T-helper 2 cell treated with Interferon-gamma antibody and Interleukin-4, amounts not matched to agents 5 μg/mL and 100 μg/mL, for 36 hours (primary cell): ENCODE data around the gene SLC44A4.
"Not testable (repeated sequence)": the region's sequence is repeated elsewhere in the genome, so short reads cannot be mapped to it uniquely, and the experiment has no call there.

Experiments
- DNase-seq: peaks from one replicate; pipeline ENCODE4 v3.0.0; 2021; ENCODE audit warnings: low spot score
- H3K27ac Mint-ChIP-seq: one replicate; pipeline ENCODE4 v1.8.0; 2021; ENCODE audit warnings: mild to moderate bottlenecking, mixed read lengths
- H3K27me3 Mint-ChIP-seq: one replicate; pipeline ENCODE4 v1.8.0; 2021; ENCODE audit warnings: low read depth, mixed read lengths
- H3K36me3 Mint-ChIP-seq: one replicate; pipeline ENCODE4 v1.8.0; 2021; ENCODE audit warnings: low read depth, mixed read lengths
- H3K4me1 Mint-ChIP-seq: one replicate; pipeline ENCODE4 v1.8.0; 2021; ENCODE audit warnings: low read depth, mixed read lengths
- H3K4me3 Mint-ChIP-seq: one replicate; pipeline ENCODE4 v1.8.0; 2022; ENCODE audit warnings: mild to moderate bottlenecking, moderate library complexity, mixed read lengths
- H3K9me3 Mint-ChIP-seq: one replicate; pipeline ENCODE4 v1.8.0; 2021; ENCODE audit warnings: mixed read lengths

SLC44A4 gene

DNA sequence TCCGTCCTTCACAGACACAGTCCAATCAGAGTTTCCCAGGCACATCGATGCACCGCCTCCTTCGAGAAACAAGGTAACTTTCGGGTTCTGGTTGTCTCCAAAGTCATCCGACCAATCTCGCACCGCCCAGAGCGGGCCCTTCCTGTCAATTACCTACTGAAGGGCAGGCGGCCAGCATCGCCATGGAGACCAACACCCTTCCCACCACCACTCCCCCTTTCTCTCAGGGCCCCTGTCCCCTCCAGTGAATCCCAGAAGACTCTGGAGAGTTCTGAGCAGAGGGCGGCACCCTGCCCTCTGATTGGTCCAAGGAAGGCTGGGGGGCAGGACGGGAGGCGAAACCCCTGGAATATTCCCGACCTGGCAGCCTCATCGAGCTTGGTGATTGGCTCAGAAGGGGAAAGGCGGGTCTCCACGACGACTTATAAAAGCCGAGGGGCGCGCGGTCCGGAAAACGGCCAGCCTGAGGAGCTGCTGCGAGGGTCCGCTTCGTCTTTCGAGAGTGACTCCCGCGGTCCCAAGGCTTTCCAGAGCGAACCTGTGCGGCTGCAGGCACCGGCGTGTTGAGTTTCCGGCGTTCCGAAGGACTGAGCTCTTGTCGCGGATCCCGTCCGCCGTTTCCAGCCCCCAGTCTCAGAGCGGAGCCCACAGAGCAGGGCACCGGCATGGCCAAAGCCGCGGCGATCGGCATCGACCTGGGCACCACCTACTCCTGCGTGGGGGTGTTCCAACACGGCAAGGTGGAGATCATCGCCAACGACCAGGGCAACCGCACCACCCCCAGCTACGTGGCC lies 51.3 kb downstream of the SLC44A4 start, which contains the start of gene HSPA1B:
Gene HSPA1B (plus strand): TSS at position 453 of the 794 bp plus-strand sequence. CDS start 213 bp downstream, at position 666.
- Mint-ChIP-seq H3K4me1 (peaks cover 40% of the 10 kb centered on the region), H3K27ac (peak within 1 kb of the TSS; percentile 99)

DNA sequence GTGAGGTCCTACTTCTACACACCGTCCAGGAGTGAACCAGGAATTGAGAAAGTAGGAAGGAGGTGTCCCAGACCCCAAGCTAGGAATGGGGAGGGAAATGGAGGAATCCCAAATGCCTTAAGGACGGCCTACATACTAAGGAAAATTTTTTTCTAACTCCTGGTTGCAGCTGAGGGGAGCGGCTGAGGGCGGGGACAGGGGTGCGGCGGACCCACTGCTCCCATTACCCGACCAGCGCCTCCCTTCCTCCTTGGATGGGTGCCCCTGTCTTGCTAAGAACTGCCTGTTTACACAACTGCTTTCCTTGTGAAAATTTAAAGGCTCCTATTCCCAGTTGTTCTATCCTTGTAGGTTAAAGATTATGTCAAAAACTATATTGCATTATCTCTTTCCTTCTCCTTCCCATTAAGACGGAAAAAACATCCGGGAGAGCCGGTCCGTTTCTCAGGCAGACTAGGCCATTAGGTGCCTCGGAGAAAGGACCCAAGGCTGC lies 52.0 kb downstream of the SLC44A4 start:
- Mint-ChIP-seq H3K4me1 (peaks cover 40% of the 10 kb centered on the region), H3K9me3 (no peaks in the 10 kb centered on the region), H3K4me3 (peak overlapping the region; percentile 97)

More for the DNA sequence above, 51.3 kb downstream of the SLC44A4 start, which contains the start of gene HSPA1B:
- peak within 1 kb of the TSS; percentile 97 for H3K4me3 Mint-ChIP-seq
- no peaks in the 10 kb centered on the region for H3K27me3 Mint-ChIP-seq
- no peaks in the 10 kb centered on the region for H3K9me3 Mint-ChIP-seq
- peaks cover 13% of the 10 kb centered on the region for H3K36me3 Mint-ChIP-seq
- peak; percentile 98 for DNase-seq

DNA sequence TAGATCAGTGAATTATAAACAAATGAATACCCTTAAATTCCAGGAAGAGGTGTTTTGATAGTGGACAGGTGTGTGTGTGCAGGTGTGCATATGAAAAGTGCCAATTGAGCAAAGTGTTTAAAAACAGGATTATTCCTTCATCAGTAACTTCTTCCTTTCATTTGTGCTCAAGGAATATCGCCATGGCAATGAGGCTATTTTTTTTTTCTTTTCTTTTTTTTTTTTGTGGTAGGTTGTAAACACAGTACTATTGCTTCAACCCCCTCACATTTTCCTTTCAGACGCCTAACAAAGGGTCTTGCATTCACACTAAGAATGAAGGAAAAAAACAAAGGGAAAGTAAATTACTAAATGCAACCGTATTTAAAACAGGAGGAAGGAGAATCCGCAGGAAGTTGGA lies 53.2 kb downstream of the SLC44A4 start:
- peaks cover 37% of the 10 kb centered on the region for H3K4me1 Mint-ChIP-seq
- H3K36me3 Mint-ChIP-seq: peaks cover 7% of the 10 kb centered on the region
- no peak for DNase-seq
- H3K9me3 Mint-ChIP-seq: no peaks in the 10 kb centered on the region
- H3K27me3 Mint-ChIP-seq: no peaks in the 10 kb centered on the region
- H3K27ac Mint-ChIP-seq: peak overlapping the region; percentile 62
- peak overlapping the region; percentile 97 for H3K4me3 Mint-ChIP-seq

More for the DNA sequence above, 52.0 kb downstream of the SLC44A4 start:
- no peaks in the 10 kb centered on the region for H3K27me3 Mint-ChIP-seq
- H3K27ac Mint-ChIP-seq: peak overlapping the region; percentile 99
- no peak for DNase-seq
- peaks cover 13% of the 10 kb centered on the region for H3K36me3 Mint-ChIP-seq

DNA sequence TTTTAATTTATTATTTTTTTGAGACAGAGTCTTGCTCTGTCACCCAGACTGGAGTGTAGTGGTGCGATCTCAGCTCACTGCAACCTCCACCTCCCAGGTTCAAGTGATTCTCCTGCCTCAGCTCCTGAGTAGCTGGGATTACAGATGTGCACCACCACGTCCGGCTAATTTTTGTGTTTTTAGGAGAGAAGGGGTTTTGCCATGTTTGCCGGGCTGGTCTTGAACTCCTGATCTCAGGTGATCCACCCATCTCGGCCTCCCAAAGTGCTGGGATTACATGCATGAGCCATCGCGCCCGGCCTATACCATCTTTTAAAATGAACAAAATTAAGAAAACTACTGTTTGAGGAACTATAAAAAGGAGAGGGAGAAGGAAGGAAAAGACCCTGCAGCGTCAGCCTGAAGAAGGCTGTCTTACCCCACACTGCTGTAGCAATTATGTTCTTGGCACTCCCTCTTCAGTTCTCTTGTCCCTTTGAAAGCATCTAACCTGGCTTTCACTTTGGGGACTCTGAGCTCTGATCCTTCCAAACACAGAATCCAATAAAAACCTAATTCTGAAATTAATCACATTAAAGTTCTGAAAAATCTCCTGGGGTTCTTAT lies 55.1 kb downstream of the SLC44A4 start:
- DNase-seq, H3K27me3 Mint-ChIP-seq, H3K9me3 Mint-ChIP-seq, H3K36me3 Mint-ChIP-seq, H3K27ac Mint-ChIP-seq: not testable (repeated sequence)
- Mint-ChIP-seq H3K4me1 (peaks cover 40% of the 10 kb centered on the region), H3K4me3 (peak overlapping the region; percentile 16)

DNA sequence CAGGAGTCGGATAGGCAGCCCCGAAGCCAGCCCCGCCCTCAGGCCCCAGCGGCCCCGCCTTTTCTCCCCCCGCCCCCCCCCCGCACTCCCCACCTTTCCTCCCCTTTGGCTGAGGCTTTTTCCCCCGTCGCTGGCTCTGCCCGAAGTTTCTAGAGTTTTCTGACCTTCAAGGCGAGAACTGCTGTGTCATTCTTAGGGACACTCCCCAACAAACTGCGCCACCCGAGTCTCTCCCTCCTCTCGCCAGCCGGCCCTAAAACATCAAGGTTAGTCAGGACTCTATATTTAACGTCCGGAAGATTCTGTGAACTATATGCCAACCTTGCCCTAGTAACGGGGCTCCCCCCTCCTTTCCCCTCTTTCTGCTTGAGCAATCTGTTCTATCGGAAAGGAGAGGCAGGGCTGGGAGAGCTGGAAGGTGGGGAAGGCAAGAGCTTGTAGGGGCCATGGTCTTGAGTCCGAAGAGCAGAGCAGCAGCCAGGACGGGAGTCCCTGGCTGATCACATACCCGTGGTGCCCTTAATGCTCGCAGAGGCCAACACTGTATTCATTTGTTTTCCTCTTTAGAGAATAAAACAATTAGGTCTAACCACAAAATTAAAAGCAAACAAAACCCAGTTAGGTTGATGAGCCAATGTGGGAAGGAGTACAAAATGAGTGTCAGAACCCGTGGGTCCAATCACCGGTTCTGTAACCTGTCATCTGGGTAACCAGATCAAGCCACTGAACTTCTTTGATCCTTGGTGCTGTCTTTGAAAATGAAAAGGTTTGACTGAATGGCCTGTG lies 56.6 kb downstream of the SLC44A4 start:
- Mint-ChIP-seq H3K9me3 (no peaks in the 10 kb centered on the region), H3K27ac (peak overlapping the region; percentile 93), H3K4me1 (peaks cover 47% of the 10 kb centered on the region), H3K27me3 (no peaks in the 10 kb centered on the region), H3K36me3 (peaks cover 15% of the 10 kb centered on the region), H3K4me3 (peak overlapping the region; percentile 92)
- peak; percentile 72 for DNase-seq

DNA sequence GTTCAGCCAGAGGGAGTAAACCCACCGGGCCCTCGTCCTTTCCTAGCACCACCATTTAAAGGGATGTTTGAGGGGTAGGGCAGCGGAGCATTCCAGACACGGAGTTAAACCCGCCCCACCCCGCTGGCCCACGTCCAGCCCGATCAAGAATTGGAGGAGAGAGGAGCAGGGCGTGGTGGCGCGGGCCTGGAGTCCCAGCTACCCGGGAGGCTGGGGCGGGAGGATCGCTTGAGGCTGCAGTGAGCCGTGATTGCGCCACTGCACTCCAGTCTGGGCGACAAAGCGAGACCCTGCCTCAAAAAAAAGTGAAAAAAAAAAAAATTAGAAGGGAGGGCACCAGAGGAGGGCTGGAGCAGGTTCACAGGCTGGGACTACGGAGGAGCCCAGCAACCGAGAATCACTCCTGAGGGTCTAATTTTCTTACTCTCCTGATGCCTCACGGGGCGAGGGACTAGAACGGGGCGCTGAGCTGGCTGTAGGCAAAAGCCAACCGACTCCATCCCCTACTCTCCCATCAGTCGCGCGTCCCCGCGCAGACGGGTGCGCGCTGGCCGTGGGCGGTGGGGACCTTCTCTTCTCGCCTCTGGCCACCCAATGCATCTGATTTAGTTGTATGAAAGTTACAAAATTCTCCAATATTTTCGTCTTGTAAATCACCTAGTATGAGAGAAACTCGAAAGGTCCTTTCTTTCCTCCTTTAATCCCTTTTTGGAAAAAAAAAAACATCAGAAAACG lies 57.3 kb downstream of the SLC44A4 start:
- peak; percentile 77 for DNase-seq
- Mint-ChIP-seq H3K27ac (peak overlapping the region; percentile 93), H3K4me1 (peaks cover 40% of the 10 kb centered on the region), H3K9me3 (no peaks in the 10 kb centered on the region), H3K4me3 (peak overlapping the region; percentile 92), H3K27me3 (no peaks in the 10 kb centered on the region), H3K36me3 (peaks cover 12% of the 10 kb centered on the region)

DNA sequence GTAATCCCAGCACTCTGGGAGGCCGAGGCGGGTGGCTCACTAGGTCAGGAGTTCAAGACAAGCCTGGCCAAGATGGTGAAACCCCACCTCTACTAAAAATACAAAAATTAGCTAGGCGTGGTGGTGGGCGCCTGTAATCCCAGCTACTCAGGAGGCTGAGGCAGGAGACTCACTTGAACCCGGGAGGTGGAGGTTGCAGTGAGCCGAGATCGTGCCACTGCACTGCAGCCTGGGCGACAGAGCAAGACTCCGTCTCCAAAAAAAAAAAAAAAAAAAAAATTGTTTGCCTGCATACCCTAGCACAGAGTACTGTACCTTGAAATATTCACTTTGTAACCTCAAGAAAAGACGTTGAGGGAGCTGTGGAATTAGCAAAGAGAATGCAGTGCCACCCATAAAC lies 58.4 kb downstream of the SLC44A4 start:
- Mint-ChIP-seq H3K4me1 (peaks cover 36% of the 10 kb centered on the region), H3K4me3 (peak overlapping the region; percentile 92), H3K36me3 (peaks cover 12% of the 10 kb centered on the region)
- not testable (repeated sequence) for DNase-seq, H3K27ac Mint-ChIP-seq, H3K27me3 Mint-ChIP-seq, H3K9me3 Mint-ChIP-seq

DNA sequence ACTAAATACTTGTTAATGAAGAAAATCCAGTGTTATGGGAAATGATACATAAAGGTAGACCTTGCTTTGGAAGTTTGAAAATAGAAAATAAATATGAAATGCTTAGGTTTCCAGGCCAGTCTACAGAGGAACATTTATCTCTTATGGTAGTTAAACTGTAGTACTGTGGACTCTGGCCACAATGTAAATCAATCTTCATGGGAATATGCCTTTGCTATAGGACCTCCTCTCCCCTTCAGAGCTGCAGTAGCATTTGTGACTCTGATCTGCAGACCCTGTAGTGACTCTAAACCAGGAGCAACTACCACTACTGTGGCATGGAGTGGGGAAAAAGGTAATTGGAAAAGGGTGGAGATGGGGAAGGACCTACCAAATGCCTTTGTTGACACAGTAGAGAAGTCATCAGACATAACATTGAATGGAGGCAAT lies 58.9 kb downstream of the SLC44A4 start:
- Mint-ChIP-seq H3K4me3 (peak overlapping the region; percentile 35), H3K27ac (peak overlapping the region; percentile 51), H3K4me1 (peaks cover 33% of the 10 kb centered on the region), H3K36me3 (peaks cover 12% of the 10 kb centered on the region), H3K9me3 (no peaks in the 10 kb centered on the region), H3K27me3 (no peaks in the 10 kb centered on the region)
- DNase-seq: no peak

DNA sequence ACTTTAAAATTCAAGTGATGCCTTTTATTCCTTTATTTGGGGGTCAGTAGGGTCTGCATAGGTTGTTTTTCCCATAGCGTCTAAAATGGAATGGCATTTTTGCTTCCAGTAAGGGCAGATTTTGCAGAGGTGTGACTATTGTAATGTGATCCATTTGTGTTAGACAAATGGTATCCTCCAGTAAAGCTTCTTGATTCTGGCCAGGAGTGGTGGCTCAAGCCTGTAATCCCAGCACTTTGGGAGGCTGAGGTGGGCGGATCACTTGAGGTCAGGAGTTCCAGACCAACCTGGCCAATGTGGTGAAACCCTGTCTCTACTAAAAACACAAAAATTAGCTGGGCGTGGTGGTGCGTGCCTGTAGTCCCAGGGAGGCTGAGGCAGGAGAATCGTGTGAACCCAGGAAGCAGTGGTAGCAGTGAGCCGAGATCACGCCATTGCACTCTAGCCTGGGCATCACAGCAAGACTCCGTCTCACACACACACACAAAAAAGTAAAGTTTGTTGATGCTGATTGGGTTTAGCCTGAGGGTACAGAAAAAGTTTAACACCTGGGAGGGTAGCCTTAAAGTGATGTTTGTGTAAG lies 60.8 kb downstream of the SLC44A4 start:
- Mint-ChIP-seq H3K4me3 (peak overlapping the region; percentile 96), H3K4me1 (peaks cover 37% of the 10 kb centered on the region), H3K36me3 (peaks cover 12% of the 10 kb centered on the region), H3K27ac (peak overlapping the region; percentile 94)
- H3K27me3 Mint-ChIP-seq, H3K9me3 Mint-ChIP-seq, DNase-seq: not testable (repeated sequence)

DNA sequence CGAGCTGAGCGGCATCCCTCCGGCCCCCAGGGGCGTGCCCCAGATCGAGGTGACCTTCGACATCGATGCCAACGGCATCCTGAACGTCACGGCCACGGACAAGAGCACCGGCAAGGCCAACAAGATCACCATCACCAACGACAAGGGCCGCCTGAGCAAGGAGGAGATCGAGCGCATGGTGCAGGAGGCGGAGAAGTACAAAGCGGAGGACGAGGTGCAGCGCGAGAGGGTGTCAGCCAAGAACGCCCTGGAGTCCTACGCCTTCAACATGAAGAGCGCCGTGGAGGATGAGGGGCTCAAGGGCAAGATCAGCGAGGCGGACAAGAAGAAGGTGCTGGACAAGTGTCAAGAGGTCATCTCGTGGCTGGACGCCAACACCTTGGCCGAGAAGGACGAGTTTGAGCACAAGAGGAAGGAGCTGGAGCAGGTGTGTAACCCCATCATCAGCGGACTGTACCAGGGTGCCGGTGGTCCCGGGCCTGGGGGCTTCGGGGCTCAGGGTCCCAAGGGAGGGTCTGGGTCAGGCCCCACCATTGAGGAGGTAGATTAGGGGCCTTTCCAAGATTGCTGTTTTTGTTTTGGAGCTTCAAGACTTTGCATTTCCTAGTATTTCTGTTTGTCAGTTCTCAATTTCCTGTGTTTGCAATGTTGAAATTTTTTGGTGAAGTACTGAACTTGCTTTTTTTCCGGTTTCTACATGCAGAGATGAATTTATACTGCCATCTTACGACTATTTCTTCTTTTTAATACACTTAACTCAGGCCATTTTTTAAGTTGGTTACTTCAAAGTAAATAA lies 61.5 kb downstream of the SLC44A4 start:
- H3K27me3 Mint-ChIP-seq, H3K9me3 Mint-ChIP-seq: not testable (repeated sequence)
- Mint-ChIP-seq H3K4me3 (peak overlapping the region; percentile 96), H3K36me3 (peaks cover 12% of the 10 kb centered on the region), H3K27ac (peak overlapping the region; percentile 94), H3K4me1 (peaks cover 39% of the 10 kb centered on the region)
- DNase-seq: peak; percentile 37

DNA sequence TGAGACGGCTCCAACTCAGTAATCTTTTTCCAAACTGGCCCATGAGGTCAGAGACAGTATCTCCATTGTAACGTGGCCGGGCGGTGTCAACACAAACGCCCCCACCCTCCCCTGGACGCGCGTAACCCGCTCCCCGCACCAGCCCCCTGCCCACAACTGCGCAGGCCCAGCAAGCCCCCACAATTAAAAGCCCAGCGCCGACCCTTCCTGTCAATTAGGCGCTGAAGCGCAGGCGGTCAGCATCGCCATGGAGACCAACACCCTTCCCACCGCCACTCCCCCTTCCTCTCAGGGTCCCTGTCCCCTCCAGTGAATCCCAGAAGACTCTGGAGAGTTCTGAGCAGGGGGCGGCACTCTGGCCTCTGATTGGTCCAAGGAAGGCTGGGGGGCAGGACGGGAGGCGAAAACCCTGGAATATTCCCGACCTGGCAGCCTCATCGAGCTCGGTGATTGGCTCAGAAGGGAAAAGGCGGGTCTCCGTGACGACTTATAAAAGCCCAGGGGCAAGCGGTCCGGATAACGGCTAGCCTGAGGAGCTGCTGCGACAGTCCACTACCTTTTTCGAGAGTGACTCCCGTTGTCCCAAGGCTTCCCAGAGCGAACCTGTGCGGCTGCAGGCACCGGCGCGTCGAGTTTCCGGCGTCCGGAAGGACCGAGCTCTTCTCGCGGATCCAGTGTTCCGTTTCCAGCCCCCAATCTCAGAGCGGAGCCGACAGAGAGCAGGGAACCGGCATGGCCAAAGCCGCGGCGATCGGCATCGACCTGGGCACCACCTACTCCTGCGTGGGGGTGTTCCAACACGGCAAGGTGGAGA lies 63.6 kb downstream of the SLC44A4 start, which contains the start of the genes HSPA1A and HSPA1L:
Gene HSPA1A (plus strand): TSS at position 519 of the 814 bp plus-strand sequence. CDS start 214 bp downstream, at position 733.
Gene HSPA1L (minus strand): TSS at position 259 of the 814 bp plus-strand sequence. CDS start 3,311 bp downstream, outside the sequence.
- peak; percentile 81 for DNase-seq
- H3K36me3 Mint-ChIP-seq: peaks cover 19% of the 10 kb centered on the region
- peaks cover 35% of the 10 kb centered on the region for H3K4me1 Mint-ChIP-seq
- H3K9me3 Mint-ChIP-seq: no peaks in the 10 kb centered on the region
- H3K27me3 Mint-ChIP-seq: no peaks in the 10 kb centered on the region
- peak within 1 kb of the TSS; percentile 91 for H3K4me3 Mint-ChIP-seq
- H3K27ac Mint-ChIP-seq: peak within 1 kb of the TSS; percentile 88
